H1 (cell line): ENCODE results near the gene NR3C2. TPM values are rescaled to one million over a fixed set of nuclear protein-coding genes. Genes with fewer than 3 reads are reported as not detected.

Source experiments
- CTCF ChIA-PET: fragments of 300-600 bp; sonication (Branson Sonifier 250); formaldehyde crosslinking; loops from one replicate; lab custom pipeline; 2021; ENCODE audit not compliant: partially characterized antibody; lab: Charles Lee
- POLR2A ChIA-PET: fragments of 300-600 bp; sonication (Branson Sonifier 250); formaldehyde crosslinking; loops from one replicate; lab custom pipeline; 2021; ENCODE audit warnings: inconsistent platforms; ENCODE audit not compliant: partially characterized antibody; lab: Charles Lee
- DNase-seq, 2 experiments: peaks; one replicate each; pipeline versions ENCODE4 v3.0.0 to v3.0.0-alpha.2; 2010 to 2022; ENCODE audit warnings: low spot score in 2 of 2, low read depth in 1 of 2, mixed read lengths in 1 of 2
- FAIRE-seq: peaks from 2 replicates; lab custom pipeline; 2011; peaks lifted over from hg19 to GRCh38; lab: Jason Lieb, UNC
- H2AFZ ChIP-seq: 2 replicates; pipeline ENCODE4 v1.8.1; 2012; ENCODE audit warnings: low read length, inconsistent platforms
- H2AK5ac ChIP-seq: 2 replicates; pipeline ENCODE4 v1.6.1; 2013; ENCODE audit warnings: low read depth, low read length
- H2BK120ac ChIP-seq: replicated peaks from 2 replicates; pipeline ENCODE3; 2013; ENCODE audit warnings: low read depth, low read length, inconsistent platforms
- H2BK12ac ChIP-seq: 2 replicates; pipeline ENCODE4 v1.6.1; 2013; ENCODE audit warnings: low read depth, low read length
- H2BK15ac ChIP-seq: 2 replicates; pipeline ENCODE4 v1.6.1; 2013; ENCODE audit warnings: low read length
- H2BK20ac ChIP-seq: 2 replicates; pipeline ENCODE4 v1.6.1; 2013; ENCODE audit warnings: low read length
- H2BK5ac ChIP-seq: 2 replicates; pipeline ENCODE4 v1.6.1; 2013; ENCODE audit warnings: low read depth, low read length
- H3K14ac ChIP-seq: 2 replicates; pipeline ENCODE4 v1.6.1; 2013; ENCODE audit warnings: inconsistent platforms; ENCODE audit not compliant: insufficient read length
- H3K18ac ChIP-seq: 2 replicates; pipeline ENCODE4 v1.6.1; 2013; ENCODE audit warnings: low read length; ENCODE audit errors: extremely low read depth
- H3K23ac ChIP-seq: 2 replicates; pipeline ENCODE4 v1.6.1; 2013; ENCODE audit warnings: inconsistent platforms; ENCODE audit not compliant: insufficient read length
- H3K23me2 ChIP-seq: 2 replicates; pipeline ENCODE4 v1.6.1; 2013; ENCODE audit warnings: low read depth, low read length
- H3K27ac ChIP-seq: 2 replicates; pipeline ENCODE4 v1.6.1; 2011; ENCODE audit warnings: low read depth, low read length, inconsistent platforms
- H3K27me3 ChIP-seq, 4 experiments: replicated peaks in 1 of 4; 1 replicate in 1 of 4; 2 replicates in 3 of 4; pipeline versions ENCODE4 v1.6.1 to v1.8.1; 2011 to 2013; ENCODE audit warnings: low read length in 3 of 4, mild to moderate bottlenecking in 3 of 4, inconsistent platforms in 2 of 4, mixed read lengths in 2 of 4, moderate library complexity in 1 of 4; ENCODE audit not compliant: control insufficient read depth in 3 of 4, insufficient read depth in 3 of 4; ENCODE audit errors: extremely low read depth in 1 of 4
- H3K36me3 ChIP-seq, 4 experiments: 2 replicates each; pipeline versions ENCODE4 v1.6.1 to v1.8.1; 2011 to 2013; ENCODE audit warnings: mild to moderate bottlenecking in 4 of 4, low read length in 3 of 4, moderate library complexity in 2 of 4, control low read depth in 1 of 4, inconsistent platforms in 1 of 4; ENCODE audit not compliant: insufficient read depth in 4 of 4, control insufficient read depth in 2 of 4
- H3K4ac ChIP-seq: replicated peaks from 2 replicates; pipeline ENCODE3; 2013; ENCODE audit warnings: low read length, low read depth, mixed read lengths, inconsistent platforms; ENCODE audit not compliant: insufficient read length
- H3K4me1 ChIP-seq, 4 experiments: replicated peaks in 1 of 4; 1 replicate in 1 of 4; 2 replicates in 3 of 4; pipeline versions ENCODE4 v1.6.1 to v1.8.1; 2011 to 2013; ENCODE audit warnings: low read length in 3 of 4, inconsistent platforms in 2 of 4, mixed read lengths in 1 of 4; ENCODE audit not compliant: insufficient read depth in 4 of 4, control insufficient read depth in 3 of 4
- H3K4me2 ChIP-seq, 2 experiments: 2 replicates each; pipeline versions ENCODE4 v1.6.1 to v1.8.1; 2011 to 2013; ENCODE audit warnings: low read depth in 2 of 2, low read length in 2 of 2, control low read depth in 1 of 2, inconsistent platforms in 1 of 2, mild to moderate bottlenecking in 1 of 2; ENCODE audit not compliant: insufficient read depth in 1 of 2
- H3K4me3 ChIP-seq, 4 experiments: fragments of 200-600, 300-600 bp in 1 of 4; sonication (generic), shearing (Covaris generic), sonication (Bioruptor Twin) in 1 of 4; 2 replicates each; pipeline versions ENCODE4 v1.5.1 to v1.8.1; 2011 to 2016; ENCODE audit warnings: low read length in 4 of 4, low read depth in 3 of 4, control low read depth in 2 of 4, inconsistent platforms in 2 of 4, mild to moderate bottlenecking in 2 of 4, mixed read lengths in 1 of 4, moderate library complexity in 1 of 4; ENCODE audit not compliant: insufficient read depth in 2 of 4; ENCODE audit errors: extremely low read depth in 1 of 4
- H3K56ac ChIP-seq: replicated peaks from 2 replicates; pipeline ENCODE3; 2013; ENCODE audit warnings: low read depth, mild to moderate bottlenecking, mixed read lengths, low read length, inconsistent platforms; ENCODE audit not compliant: insufficient read length
- H3K79me1 ChIP-seq: 2 replicates; pipeline ENCODE4 v1.6.1; 2013; ENCODE audit warnings: low read depth, low read length, control low read depth
- H3K79me2 ChIP-seq, 2 experiments: 2 replicates each; pipeline versions ENCODE4 v1.6.1 to v1.8.1; 2012 to 2013; ENCODE audit warnings: low read length in 2 of 2, mild to moderate bottlenecking in 2 of 2, inconsistent platforms in 1 of 2; ENCODE audit not compliant: insufficient read depth in 2 of 2, control insufficient read depth in 1 of 2
- H3K9ac ChIP-seq, 4 experiments: replicated peaks in 1 of 4; 1 replicate in 1 of 4; 2 replicates in 3 of 4; pipeline versions ENCODE4 v1.6.1 to v1.8.1; 2011 to 2013; ENCODE audit warnings: low read depth in 3 of 4, low read length in 3 of 4, control low read depth in 2 of 4, mild to moderate bottlenecking in 2 of 4, moderate library complexity in 2 of 4, inconsistent platforms in 1 of 4; ENCODE audit errors: extremely low read depth in 1 of 4
- H3K9me3 ChIP-seq, 2 experiments: 2 replicates each; pipeline versions ENCODE4 v1.6.1 to v1.8.1; 2012 to 2013; ENCODE audit warnings: mild to moderate bottlenecking in 2 of 2, moderate library complexity in 2 of 2, control low read depth in 1 of 2, inconsistent platforms in 1 of 2, low read depth in 1 of 2, low read length in 1 of 2, mixed read lengths in 1 of 2; ENCODE audit not compliant: insufficient read depth in 2 of 2
- H4K20me1 ChIP-seq, 2 experiments: replicated peaks in 1 of 2; 2 replicates each; pipeline versions ENCODE3 to v1.8.1; 2011 to 2013; ENCODE audit warnings: inconsistent platforms in 2 of 2, low read length in 2 of 2, mild to moderate bottlenecking in 1 of 2; ENCODE audit not compliant: insufficient read depth in 2 of 2, control insufficient read depth in 1 of 2
- H4K5ac ChIP-seq: 2 replicates; pipeline ENCODE4 v1.6.1; 2013; ENCODE audit warnings: low read length, low read depth, mixed read lengths, inconsistent platforms; ENCODE audit not compliant: insufficient read length
- H4K8ac ChIP-seq: 2 replicates; pipeline ENCODE4 v1.8.0; 2013; ENCODE audit warnings: mild to moderate bottlenecking, moderate library complexity, low read length, inconsistent platforms; ENCODE audit not compliant: insufficient read depth; ENCODE audit errors: extremely low read depth
- H4K91ac ChIP-seq: replicated peaks from 2 replicates; pipeline ENCODE3; 2013; ENCODE audit warnings: low read length, mixed read lengths, inconsistent platforms; ENCODE audit not compliant: insufficient read length
- SP2 ChIP-seq: IDR thresholded peaks from 2 replicates; pipeline ENCODE4 v1.6.1; 2012; ENCODE audit warnings: mild to moderate bottlenecking, low read length, inconsistent platforms
- SRF ChIP-seq: IDR thresholded peaks from 2 replicates; pipeline ENCODE4 v1.6.1; 2011; ENCODE audit warnings: mild to moderate bottlenecking, low read depth, low read length, moderate library complexity
- WGBS, 2 experiments: shearing (Covaris generic) in 1 of 2; methylation state at CpG; one replicate each; pipeline versions ENCODE4 v1.1.6 to v1.1.7; 2013 to 2015; ENCODE audit warnings: low lambda C conversion rate in 2 of 2, mixed read lengths in 2 of 2, inconsistent platforms in 1 of 2, low coverage in 1 of 2, missing lambda C conversion rate in 1 of 2; ENCODE audit not compliant: insufficient replicate concordance in 2 of 2, insufficient coverage in 1 of 2, insufficient read length in 1 of 2; ENCODE audit errors: extremely low coverage in 1 of 2, missing lambda C conversion rate in 1 of 2; 5-methylcytosine and 5-hydroxymethylcytosine counted together
- polyA plus RNA-seq, 7 experiments: library from polyadenylated mRNA; depleted of rRNA in 3 of 7; stranded (reverse) in 5 of 7; unstranded in 2 of 7; fragments of >200 nt in 5 of 7; fragments of 200-250 nt in 2 of 7; gene quantifications; 1 replicate in 5 of 7; 2 replicates in 1 of 7; 4 replicates in 1 of 7; pipeline versions ENCODE4 v1.2.1 to v1.2.3, GENCODE V29; 2011 to 2013; ENCODE audit warnings: missing spikeins in 2 of 7, mixed read lengths in 2 of 7
- total RNA-seq: library from RNA; stranded (reverse); fragmentation: NEBNext Ultra II Directional; extraction: Animal tissue kit (Norgen Biotek cat#: 25700); gene quantifications from 2 replicates; pipeline ENCODE4 v1.2.1, GENCODE V29; 2021

Gene NR3C2
- total and polyA plus RNA-seq, 2 of the 8 experiments (the other 6 are each of a cell fraction or from before 2014, with no cell fraction given) = 0.80 to 3.9 TPM

DNA sequence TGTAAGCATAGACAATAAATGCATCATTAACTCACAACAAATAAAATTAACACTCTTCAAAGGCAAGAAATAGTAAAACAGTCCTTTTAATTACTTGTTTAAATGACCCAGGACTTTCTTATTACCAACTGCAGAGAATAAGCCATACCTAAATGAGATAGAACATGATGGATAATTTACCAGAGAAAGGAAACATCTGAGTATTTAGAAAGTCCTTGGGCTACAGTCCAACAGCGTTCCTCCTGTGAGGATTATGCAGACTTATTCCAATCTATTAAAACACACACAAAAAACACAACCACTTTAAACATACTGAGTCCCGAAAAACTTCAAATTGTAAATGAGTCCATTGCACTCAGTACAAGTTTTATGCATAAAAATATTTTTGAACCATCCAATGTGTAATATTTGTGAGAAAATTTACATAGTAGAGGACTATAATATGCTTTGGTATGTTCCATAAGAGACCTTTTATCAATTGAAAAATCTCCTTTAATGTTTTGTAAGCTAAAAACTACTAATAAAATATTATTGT is 129.2 kb downstream of the NR3C2 start:
- CTCF ChIA-PET = interaction anchor here (0.7 to 1.0 kb wide), 2 partner anchors 18 to 250 kb away, joined by 3 read pairs; no protein-coding TSS in a partner anchor
- Histone ChIP-seq H3K56ac (no peak overlapping the region), H4K91ac (no peak overlapping the region), H2AFZ (no peak overlapping the region), H2BK5ac (no peak overlapping the region), H3K14ac (no peak overlapping the region), H2BK20ac (no peak overlapping the region), H3K27ac (no peak overlapping the region), H3K9me3 (no peaks in the 10 kb centered on the region), H3K4me3 (no peak overlapping the region), H3K4ac (no peak overlapping the region), H3K79me1 (no peaks in the 10 kb centered on the region), H3K79me2 (no peaks in the 10 kb centered on the region), H3K36me3 (no peaks in the 10 kb centered on the region), H3K4me2 (no peak overlapping the region), H3K23me2 (no peaks in the 10 kb centered on the region), H4K5ac (no peak overlapping the region), H3K9ac (no peak overlapping the region), H3K18ac (no peak overlapping the region), H2BK15ac (no peak overlapping the region), H2BK120ac (no peak overlapping the region), H3K23ac (no peak overlapping the region), H4K8ac (no peak overlapping the region), H3K27me3 (no peaks in the 10 kb centered on the region), H4K20me1 (no peaks in the 10 kb centered on the region), H2AK5ac (no peak overlapping the region), H2BK12ac (no peak overlapping the region), H3K4me1 (peaks cover 0 to 2% (median 0%) of the 10 kb centered on the region in 4 experiments; a peak in 1 of 7 replicates)
- no peak for FAIRE-seq
- POLR2A ChIA-PET = no interaction called here
- DNase-seq = no peak
- WGBS, 2 experiments = 93% methylated on average over 2 of the region's 2 CpGs; no CpG with 5 or more reads in 1 of the 2 experiments
- TF ChIP-seq SRF (no peak), SP2 (no peak)
